Stimulated activated CD4-positive, alpha-beta T cell treated with anti-CD3 and anti-CD28 coated beads, TNF-alpha, amount 100 ng/mL, for 1 hour (primary cell): Measurements from ENCODE around the gene C7orf57.
A peak's percentile ranks its signal among the peaks of the same experiment; 100 is the strongest.
"Not testable (repeated sequence)": the region's sequence is repeated elsewhere in the genome, so short reads cannot be mapped to it uniquely, and the experiment has no call there.

Source experiments
- DNase-seq, 3 donors: peaks; one replicate each; pipeline ENCODE4 v3.0.0-alpha.2; 2020; ENCODE audit warnings: low read depth in 3 of 3, low spot score in 1 of 3

C7orf57 gene

DNA sequence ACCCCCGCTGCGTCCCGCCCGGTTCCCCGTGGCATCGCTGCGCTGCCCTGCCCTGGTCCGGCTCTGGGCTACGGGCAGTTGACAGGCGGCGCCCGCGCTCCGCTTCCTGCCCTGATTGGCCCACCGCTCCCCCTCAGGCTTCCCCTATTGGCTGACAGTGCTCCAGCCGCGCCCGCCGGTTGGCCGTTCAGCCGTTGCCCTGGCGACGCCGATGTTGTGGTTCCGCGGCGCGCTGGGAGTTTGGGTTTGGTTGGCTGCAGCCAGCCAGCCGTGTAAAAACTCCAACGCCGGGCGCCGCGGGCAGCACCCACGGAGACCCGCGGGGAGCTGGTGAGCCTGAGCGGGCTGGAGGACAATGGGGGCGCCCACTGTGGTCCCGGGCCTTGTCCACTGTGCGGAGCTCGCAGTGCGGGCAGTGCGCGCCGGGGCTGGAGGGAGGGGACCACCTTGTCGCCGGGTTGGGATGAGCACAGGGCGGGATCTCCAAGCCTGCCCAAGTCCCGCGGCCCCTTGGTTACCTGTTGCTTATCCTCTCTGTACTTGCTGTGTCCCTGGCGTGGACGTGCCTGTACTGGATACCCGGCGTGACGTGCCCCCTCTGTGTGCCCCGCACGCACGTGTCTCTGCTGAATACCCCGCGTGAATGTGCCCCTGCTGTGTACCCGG lies at the start of gene C7orf57:
C7orf57 (plus strand) TSS at position 243 of the 666 bp plus-strand sequence. CDS start 766 bp downstream, outside the sequence.
- peak; percentile 69 to 72 (median 71) for DNase-seq

DNA sequence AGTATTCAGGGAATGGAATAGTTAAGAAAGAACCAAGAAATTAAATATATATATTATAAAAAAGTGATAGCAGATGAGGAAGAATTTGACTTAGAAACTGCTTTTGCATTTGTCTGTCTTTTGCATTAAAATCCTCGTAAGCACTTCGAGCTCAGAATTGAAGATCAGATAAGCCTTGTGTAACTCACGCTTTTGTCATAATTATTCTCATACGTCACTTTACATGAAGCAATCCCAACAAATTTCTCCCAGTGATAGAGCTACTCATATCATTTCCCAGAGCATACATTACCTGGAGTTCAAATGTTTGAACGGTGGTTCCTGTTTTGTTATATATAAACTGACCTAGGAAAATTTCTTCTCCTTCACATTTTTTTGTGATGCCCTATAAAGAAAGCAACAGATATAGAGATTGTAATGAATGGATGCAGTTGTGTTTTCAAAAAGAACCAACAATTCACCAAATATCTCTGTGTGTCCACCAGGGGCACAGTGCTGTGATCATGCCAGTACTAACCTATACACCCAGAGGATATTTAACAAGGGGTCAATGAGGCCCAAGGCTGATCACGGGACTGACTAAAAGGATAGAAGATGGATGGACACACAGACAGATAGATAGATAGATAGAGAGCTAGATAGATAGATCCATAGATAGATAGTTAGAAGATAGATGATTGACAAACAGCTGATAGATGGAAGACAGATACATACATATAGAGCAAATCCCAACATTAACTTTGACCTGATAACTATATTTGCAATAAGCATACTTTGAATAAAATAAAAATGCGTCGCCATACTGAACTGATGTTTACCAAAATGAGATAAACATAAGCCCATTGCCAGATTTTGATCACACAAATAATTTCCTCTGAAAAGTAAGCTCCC lies 46.6 kb upstream of the C7orf57 start:
- no peak for DNase-seq

DNA sequence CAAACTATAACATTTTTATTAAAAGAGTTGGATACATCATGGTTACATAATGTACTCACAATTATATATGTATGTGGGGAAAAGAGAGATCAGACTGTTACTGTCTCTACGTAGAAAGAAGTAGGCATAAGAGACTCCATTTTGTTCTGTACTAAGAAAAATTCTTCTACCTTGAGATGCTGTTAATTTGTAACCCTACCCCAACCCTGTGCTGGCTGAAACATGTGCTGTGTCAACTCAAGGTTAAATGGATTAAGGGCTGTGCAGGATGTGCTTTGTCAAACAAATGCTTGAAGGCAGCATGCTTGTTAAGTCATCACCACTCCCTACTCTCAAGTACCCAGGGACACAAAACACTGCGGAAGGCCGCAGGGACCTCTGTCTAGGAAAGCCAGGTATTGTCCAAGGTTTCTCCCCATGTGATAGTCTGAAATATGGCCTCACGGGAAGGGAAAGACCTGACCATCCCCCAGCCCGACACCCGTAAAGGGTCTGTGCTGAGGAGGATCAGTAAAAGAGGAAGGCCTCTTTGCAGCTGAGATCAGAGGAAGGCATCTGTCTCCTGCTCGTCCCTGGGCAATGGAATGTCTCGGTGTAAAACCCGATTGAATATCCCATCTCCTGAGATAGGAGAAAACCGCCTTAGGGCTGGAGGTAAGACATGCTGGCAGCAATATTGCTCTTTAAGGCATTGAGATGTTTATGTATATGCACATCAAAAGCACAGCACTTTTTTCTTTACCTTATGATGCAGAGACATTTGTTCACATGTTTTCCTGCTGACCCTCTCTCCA lies 45.5 kb upstream of the C7orf57 start:
- DNase-seq: not testable (repeated sequence)

DNA sequence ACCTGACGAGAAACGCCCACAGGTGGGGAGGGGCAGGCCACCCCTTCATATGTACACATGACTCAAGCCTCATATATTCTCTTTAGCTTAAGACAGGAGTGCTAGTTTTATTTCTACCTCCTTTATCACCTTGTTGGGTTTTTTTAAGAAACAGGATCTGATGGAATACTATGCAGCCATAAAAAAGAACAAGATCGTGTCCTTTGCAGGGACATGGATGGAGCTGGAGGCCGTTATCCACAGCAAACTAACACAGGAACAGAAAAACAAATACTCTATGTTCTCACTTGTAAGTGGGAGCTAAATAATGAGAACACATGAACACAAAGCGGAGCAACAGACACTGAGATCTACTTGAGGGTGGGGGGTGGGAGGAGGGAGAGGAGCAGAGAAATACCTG lies 44.8 kb upstream of the C7orf57 start:
- DNase-seq: no peak

DNA sequence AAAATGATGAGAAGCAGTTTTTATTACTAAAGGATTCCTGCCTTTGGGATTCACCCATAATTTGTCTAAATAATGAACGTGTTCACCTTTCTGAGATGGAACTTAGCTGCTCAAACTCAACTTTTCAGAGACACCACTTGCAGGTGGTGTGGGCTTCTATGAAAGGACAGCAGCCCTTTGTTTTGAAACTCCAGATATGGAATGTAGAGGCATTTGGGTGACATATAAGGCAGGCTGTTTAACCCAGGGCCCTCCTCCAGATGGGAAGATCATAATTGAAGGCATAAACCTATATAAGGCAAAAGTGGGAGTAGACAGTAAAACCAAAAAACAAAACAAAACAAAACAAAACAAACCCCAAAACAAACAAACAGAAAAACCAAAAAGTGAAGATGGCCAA lies 44.1 kb upstream of the C7orf57 start:
- no peak for DNase-seq

DNA sequence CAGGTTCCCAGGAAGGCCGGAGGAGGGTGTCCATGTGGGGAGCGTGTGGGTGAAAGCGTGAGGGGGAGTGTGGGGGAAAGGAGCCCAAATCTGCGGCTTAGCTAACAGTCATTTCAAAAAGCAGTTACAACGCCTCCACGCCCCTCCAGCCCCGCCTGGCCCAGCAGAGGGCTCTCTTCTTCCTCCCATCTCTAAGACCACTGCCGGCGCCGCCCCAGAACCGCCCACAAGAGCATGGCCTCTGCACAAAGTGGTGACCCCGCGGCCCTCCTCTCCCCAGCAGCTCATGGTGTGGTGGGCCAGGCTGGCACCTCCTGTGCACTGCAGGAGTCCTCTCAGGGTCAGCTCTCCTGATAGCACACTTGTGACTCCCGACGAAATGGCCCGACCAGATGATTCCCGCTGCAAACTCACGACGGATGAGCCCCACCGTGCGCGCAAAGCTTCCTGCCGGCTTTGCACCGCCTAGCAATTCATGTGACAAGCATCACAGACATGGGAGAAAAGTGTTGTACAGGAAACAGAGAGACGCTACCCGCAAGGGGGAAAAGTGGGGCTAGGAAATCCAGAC lies 43.5 kb upstream of the C7orf57 start:
- peak; percentile 71 to 75 (median 71) for DNase-seq

DNA sequence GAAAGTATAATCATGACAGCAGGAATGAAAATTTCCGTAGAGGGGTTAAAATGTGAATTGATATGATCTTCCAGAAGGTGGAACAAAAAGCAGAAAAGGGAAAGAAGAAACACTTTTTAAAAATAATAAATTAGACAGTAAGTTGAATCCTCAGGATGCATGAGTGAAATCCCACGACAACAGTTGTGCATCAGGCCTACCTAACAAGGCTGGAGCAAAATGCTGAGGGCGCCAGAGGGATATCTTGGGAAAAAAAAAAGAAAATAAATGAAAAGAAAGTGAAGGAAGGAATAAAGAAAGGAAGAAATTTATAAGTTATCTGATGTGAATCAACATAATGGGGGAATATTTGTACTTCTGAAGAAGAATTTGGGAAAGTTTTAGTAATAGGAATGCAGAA lies 42.9 kb upstream of the C7orf57 start:
- no peak for DNase-seq

DNA sequence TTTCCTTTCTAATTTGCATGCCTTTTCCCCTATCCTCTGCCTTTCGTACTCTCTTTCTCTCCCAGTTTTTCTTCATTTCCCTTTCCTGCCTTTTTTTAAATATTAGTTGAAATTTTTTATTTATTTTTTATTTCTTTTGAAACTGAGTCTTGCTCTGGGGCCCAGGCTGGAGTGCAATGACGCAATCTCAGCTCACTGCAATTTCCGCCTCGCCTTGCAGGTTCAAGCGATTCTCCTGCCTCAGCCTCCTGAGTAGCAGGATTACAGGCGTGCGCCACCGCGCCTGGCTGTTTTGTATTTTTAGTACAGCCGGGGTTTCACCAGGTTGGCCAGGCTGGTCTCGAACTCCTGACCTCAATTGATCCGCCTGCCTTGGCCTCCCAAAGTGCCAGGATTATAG lies 35.9 kb upstream of the C7orf57 start:
- no peak for DNase-seq

DNA sequence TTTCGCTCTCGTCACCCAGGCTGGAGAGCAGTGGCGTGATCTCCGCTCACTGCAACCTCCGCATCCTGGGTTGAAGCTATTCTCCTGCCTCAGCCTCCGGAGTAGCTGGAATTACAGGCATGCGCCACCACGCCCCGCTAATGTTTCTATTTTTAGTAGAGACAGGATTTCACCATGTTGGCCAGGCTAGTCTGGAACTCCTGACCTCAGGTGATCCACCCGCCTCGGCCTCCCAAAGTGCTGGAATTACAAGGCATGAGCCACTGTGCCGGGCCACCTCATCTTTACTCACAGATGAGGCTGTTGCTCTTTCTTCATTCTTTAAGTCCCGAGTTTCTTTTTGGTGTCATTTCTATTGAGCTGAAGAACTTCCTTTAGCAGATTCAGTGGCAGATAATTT lies 35.2 kb upstream of the C7orf57 start:
- DNase-seq: not testable (repeated sequence)

DNA sequence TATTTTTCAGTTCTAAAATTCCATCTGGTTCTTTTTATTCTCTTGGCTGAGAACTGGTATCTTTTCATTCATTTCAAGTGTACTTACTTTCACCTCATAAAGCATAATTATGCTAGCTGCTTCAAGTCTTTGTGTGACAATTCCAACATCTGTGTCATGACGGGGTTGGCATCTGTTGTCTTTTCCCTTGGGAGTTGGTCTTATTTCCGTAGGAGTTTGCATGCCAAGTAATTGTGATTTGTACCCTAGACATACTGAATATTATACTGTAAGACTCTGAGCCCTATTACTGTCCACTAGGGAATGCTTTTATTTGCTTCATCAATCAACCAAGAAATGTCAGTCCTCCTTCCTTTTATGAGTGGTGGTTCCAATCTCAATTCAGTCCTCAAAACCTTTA lies 31.3 kb upstream of the C7orf57 start:
- no peak for DNase-seq

DNA sequence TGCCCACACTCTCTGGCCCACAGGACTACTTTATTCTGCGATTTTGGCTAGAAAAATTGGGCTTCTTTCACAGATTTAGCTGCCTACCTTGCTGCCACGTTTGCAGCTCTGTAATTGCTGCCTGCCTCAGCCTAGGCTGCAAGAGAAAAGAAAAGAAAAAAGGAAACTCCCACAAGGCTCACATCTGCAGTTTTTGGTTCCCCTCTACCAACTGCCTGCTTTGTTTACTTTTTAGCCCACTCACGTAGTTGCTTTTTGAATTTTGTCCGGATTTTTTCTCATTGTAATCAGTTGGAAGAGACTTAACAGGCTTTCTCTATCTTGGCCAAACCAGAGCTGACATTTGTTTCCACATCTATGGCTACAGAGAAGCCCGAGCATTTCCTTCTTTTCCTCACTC lies 30.7 kb upstream of the C7orf57 start:
- DNase-seq: no peak

DNA sequence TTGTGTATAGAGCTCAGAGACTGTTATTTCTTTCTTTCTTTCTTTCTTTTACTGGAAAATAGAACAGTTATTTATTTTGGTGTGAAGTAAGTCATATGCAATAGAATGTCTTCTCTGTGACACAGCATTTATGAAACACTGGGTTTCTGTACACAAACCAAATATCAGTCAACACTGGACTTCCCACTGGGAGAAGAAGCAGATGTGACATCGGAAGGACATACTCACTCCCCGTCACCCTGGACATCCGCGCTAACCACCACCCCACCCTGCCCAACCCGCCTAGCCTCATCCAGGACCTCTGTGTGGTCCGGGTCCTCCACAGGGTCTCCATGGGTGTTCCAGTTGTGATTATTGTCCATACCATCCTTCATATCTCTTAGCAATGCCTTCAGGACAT lies 28.5 kb upstream of the C7orf57 start:
- DNase-seq: no peak

DNA sequence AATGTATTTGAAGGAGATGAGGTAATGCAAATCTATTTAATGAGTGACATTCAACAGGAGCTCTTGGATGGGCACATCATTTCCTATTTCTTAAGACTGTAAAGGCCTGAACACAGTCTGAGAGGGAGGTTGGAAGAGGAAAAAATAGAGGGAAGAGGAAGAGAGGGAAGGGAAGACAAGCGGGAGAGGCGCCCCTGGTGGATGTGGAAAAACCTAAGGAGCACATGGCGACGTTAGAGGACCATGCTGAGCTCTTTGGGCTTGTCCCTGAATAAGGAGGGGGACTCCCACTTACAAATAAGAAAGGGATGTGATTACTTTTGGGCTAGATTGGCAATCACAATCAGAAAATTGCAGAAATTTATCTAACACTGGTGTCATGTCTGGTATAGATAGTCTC lies 26.1 kb upstream of the C7orf57 start:
- no peak for DNase-seq

DNA sequence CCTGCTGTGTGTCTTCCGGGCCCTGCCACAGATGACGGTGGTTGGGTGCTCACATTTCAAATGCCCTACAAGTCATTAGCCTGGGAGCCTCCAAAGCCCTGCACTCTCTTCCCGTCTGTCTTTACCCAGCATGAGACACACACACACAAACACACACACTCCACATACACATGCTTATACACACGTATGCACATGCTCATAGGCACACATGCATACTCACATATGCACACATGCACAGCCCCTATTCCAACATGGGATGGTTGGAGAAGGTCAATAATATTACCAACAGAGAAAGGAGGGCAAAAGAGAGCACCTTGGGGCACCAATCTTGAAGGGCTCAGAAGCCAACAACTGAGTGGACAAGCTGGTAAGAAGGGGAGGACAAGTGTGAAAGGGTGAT lies 25.4 kb upstream of the C7orf57 start:
- DNase-seq: no peak

DNA sequence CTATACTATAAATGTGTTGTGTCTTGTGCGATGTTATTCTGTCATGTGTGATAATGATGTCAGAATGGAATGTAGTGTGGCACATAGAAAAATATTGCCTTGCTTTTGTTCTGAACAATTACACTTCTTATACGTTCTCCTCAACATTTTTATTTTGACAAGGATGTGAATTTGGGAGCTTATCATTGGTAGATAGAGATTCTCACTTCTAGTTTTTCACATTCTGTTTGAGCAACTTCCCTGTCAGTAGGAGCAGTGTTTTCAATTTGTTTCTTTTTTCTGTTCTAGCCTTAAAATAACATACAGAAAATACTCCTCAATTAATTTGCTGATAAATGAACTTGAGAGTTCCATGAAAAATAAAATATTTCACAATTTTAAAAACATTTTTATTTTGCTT lies 24.0 kb upstream of the C7orf57 start:
- no peak for DNase-seq

DNA sequence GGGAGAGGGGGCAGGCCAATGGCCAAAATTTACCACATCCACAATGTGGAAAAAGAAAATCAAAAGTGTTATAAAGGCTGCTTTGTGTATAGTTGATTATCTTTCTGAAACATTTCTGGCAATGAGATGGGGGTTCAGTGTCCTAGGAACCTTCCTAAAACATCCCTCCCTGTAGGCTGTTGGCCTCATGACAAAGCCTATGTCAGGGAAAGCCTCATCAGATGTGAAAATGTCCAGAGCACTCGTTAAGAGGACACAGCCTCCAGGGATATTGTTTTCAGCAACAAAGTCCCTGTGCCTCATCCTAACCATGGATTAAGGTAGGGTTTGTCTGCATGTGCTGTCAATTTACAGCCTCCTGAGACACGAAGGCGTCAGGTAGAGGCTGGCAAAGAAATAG lies 23.4 kb upstream of the C7orf57 start:
- no peak for DNase-seq

DNA sequence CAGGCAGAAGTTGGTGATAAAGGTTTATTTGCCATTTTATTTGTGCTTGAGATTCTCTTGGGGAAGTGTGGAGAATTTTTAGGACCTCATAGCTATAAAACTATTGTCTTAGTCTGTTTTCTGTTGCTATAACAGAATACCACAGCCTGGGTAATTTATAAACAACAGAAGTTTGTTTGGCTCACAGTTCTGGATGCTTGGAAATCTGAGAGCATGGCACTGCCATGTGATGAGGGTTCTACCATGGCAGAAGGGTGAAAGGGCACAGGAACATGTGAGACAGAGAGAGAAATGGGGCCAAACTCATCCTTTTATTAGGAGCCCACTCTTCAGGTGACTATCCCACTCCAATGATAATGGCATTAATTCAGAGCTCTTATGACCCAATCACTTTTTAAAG lies 18.7 kb upstream of the C7orf57 start:
- DNase-seq: no peak

DNA sequence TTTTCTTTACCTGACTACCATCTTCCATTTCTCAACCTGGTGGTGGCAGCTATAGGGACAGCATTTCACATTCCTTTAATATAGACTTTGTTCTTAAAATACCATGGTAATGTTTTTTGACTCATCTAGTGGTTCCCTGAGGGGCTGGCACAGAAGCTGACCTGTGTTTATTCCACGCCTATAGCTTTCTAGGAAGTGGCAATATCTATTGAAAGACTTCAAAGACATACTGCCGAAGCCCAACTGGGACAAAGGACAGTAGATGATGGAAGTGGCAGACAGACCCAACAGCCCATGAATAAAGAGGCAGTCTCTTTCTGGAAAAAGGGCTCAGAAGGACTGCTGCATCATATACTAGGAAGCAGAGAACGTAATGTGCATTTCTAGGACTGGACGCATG lies 17.7 kb upstream of the C7orf57 start:
- DNase-seq: no peak

DNA sequence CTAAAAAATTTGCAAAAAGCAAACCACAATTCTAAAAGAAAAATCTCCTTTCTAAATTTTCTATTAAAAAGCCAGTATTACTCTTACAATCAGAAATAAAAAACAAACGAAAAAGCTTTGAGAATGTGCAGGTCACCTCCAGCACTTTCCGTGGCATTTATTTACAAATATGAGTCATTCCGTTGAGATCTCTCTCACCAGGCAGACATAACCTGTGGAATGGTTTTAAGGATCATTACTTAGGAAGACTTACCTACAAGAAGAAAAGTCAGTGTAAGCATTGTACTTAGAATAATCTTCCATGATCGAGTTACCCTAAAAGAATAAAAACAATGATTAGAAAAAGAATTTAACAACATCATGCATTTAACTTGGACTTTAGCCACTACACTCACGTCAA lies 9.7 kb upstream of the C7orf57 start:
- no peak for DNase-seq

DNA sequence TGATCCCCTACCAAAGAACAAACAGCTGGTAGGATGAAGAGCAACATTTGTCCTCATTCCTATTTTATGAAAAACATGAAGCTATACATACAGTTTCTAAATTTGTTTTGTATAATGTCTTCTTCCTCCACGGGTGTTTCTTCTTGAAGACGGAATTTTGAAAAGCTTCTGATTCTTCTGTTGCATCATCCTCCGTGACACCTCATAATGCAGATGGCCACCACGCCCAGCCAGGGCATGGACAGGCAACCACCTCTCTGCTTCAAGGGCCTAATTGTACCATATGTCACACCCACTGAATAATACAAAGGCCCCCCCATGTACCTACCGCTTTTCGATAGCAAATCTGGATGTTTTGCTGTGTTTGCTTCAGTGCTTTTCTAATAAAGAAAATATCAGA lies 6.4 kb upstream of the C7orf57 start, which contains the start of gene SUN3:
SUN3 (minus strand) TSS at position 170 of the 400 bp plus-strand sequence; CDS start at position 1, 169 bp downstream.
- DNase-seq: no peak

DNA sequence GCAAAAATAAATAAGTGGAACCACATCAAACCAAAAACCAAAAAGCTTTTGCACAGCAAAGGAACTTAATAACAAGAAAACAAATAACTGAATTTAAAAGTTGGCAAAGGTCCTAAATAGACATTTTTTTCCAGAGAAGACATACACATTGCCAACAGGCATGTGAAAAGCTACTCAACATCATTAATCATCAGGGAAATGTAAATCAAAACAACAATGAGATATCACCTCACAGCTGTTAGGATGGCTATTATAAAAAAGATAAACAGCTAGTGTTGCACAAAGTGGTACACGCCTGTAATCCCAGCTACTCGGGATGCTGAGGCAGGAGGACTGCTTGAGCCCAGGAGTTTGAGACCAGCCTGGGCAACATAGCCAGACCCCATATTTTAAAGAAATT lies 4.2 kb upstream of the C7orf57 start:
- no peak for DNase-seq
